ENCODE measurements around the gene PIK3C2B. TPM values are rescaled to one million over a fixed set of nuclear protein-coding genes. Genes with fewer than 3 reads are reported as not detected.
A peak's percentile ranks its signal among the peaks of the same experiment; 100 is the strongest.
"Not testable (repeated sequence)": the region's sequence is repeated elsewhere in the genome, so short reads cannot be mapped to it uniquely, and the experiment has no call there.

Gene PIK3C2B
- total RNA-seq, 1 experiment from 2014 or later: 24.7 TPM

DNA sequence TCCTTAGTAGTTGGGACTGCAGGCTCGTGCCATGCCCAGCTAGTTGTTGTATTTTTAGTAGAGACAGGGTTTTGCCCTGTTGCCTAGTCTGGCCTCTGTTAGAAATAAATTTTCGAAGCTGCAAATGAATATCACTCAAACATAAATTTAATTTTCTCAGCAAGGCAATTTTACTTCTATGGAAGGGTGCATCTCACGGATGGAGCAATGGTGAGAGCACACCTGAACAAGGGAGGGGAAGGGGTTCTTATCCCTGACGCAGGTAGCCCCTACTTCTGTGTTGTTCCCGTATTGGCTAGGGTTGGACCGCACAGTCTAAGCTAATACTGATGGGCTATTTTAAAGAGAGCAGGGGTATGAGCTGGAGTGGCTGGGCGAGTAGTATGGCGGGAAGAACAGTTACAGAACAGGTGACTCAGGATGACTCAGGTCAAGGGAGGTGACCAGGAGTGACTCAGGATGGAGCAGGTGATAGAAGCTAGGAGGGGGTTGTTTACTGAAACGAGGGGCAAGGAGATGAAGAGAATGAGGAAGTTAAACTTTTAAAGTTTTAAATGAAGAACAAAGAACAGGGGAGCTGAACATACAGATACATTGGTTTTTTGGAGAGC, 29.1 kb upstream of the PIK3C2B start:
- Mint-ChIP-seq H3K9me3 (ENCODE audit: unreplicated experiment) (peaks cover 9% of the 10 kb centered on the region), H3K4me3 (ENCODE audit: unreplicated experiment) (no peak overlapping the region), H3K27me3 (ENCODE audit: insufficient read depth, unreplicated experiment) (no peaks in the 10 kb centered on the region), H3K27ac (ENCODE audit: unreplicated experiment) (no peak overlapping the region), H3K36me3 (ENCODE audit: insufficient read depth, unreplicated experiment) (peaks cover 66% of the 10 kb centered on the region), H3K4me1 (ENCODE audit: low read depth, unreplicated experiment) (peaks cover 5% of the 10 kb centered on the region)
- ChIA-PET CTCF (no interaction called here), POLR2A (no interaction called here)
- no peaks in the 10 kb centered on the region for H3K27me3 ChIP-seq (replicated peaks; ENCODE audit: control insufficient read depth, insufficient read depth, low read length)
- H3K36me3 ChIP-seq (ENCODE audit: control insufficient read depth, insufficient read depth, low read length): no peaks in the 10 kb centered on the region; the same call in 1 of the 2 replicates
- H3K4me1 ChIP-seq: 0 out of 2 replicates have a peak, but pooled peaks cover 7% of the 10 kb centered on the region
- DNase-seq: no peak
- TF ChIP-seq, protein P1, sequence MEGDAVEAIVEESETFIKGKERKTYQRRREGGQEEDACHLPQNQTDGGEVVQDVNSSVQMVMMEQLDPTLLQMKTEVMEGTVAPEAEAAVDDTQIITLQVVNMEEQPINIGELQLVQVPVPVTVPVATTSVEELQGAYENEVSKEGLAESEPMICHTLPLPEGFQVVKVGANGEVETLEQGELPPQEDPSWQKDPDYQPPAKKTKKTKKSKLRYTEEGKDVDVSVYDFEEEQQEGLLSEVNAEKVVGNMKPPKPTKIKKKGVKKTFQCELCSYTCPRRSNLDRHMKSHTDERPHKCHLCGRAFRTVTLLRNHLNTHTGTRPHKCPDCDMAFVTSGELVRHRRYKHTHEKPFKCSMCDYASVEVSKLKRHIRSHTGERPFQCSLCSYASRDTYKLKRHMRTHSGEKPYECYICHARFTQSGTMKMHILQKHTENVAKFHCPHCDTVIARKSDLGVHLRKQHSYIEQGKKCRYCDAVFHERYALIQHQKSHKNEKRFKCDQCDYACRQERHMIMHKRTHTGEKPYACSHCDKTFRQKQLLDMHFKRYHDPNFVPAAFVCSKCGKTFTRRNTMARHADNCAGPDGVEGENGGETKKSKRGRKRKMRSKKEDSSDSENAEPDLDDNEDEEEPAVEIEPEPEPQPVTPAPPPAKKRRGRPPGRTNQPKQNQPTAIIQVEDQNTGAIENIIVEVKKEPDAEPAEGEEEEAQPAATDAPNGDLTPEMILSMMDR (IDR thresholded peaks at IDR 0.05; ENCODE audit: insufficient read depth in 1 of 2, low read depth in 1 of 2, low read length in 1 of 2, severe bottlenecking in 1 of 2, unreplicated experiment in 1 of 2): no peak
- H3K4me3 ChIP-seq (ENCODE audit: low read depth, low read length): no peak overlapping the region
- BruUV-seq (replicated peaks): no TSS peak
- intact Hi-C loops (cut with micrococcal nuclease; ENCODE audit: unreplicated experiment): no loop called here
- H3K9me3 ChIP-seq: peaks cover 10% of the 10 kb centered on the region

DNA sequence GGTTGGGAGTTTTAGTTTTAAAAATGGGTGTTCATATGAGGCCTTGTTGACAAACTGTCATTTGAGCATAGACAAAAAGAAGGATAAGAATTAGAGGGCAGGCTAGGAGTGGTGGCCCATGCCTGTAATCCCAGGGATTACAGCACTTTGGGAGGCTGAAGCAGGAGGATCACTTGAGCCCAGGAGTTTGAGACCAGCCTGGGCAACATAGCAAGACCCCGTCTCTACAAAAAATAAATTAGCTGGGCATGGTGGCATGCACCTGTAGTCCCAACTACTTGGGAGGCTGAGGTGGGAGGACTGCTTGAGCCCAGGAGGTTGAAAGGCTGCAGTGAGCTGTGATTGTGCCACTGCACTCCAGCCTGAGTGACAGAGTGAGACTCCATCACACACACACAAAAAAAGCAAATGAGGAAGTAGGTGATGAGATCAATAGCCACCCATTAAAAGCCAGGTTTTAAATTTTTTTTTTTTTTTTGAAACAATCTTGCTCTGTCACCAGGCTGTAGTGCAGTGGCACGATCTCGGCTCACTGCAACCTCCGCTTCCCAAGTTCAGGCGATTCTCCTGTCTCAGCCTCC, 27.4 kb upstream of the PIK3C2B start:
- H3K36me3 ChIP-seq (ENCODE audit: control insufficient read depth, insufficient read depth, low read length): not testable (repeated sequence)

DNA sequence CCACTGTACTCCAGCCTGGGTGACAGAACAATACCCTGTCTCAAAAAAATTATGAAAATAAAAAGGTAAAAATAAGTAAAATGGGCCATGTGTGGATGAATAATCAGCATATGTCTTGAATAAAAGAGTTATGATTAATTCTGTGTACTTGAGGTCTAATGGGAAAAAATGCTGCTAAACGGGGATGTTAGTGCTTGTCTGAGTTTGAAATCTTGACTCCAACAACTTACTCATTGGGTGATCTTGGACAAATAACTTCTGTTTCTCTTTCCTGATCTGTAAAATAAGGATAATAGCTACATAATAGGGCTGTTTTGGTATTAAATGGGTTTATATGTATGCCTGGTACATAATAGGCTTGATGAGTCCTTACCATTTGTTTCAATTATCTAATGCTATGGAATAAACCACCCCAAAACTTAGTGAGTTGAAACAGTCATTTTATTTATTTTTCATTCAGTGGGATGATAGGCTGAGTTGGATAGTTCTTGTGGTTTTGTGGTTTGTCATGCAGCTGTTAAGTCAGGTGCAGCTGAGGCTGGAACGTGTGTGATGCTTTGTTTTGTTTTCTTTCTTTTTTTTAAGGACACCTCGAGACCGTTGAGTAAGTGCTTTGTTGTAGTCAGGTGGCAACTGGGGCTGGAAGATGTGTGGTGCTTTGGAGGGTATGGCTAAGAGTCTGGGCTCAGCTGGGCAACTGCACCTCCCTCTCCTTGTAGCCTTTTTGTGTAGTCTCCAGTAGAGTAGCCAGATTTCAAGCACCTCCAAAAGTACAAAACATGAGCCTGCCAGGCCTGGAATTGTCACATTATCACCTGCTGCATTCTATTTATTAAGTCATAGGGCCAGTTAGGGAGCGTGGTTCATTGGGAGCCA, 26.5 kb upstream of the PIK3C2B start:
- H3K4me3 Mint-ChIP-seq (ENCODE audit: unreplicated experiment): no peak overlapping the region
- peaks cover 10% of the 10 kb centered on the region for H3K9me3 ChIP-seq

More for the DNA sequence above, 27.4 kb upstream of the PIK3C2B start:
- H3K4me3 ChIP-seq (ENCODE audit: low read depth, low read length); BruUV-seq (replicated peaks); H3K4me1 ChIP-seq; H3K27me3 ChIP-seq (replicated peaks; ENCODE audit: control insufficient read depth, insufficient read depth, low read length); H3K9me3 Mint-ChIP-seq (ENCODE audit: unreplicated experiment); intact Hi-C loops (cut with micrococcal nuclease; ENCODE audit: unreplicated experiment); H3K4me3 Mint-ChIP-seq (ENCODE audit: unreplicated experiment); DNase-seq; CTCF ChIA-PET; POLR2A ChIA-PET; H3K27me3 Mint-ChIP-seq (ENCODE audit: insufficient read depth, unreplicated experiment): not testable (repeated sequence)
- peak overlapping the region; percentile 22 for H3K27ac Mint-ChIP-seq (ENCODE audit: unreplicated experiment)
- peaks cover 54% of the 10 kb centered on the region for H3K36me3 Mint-ChIP-seq (ENCODE audit: insufficient read depth, unreplicated experiment)
- H3K9me3 ChIP-seq: peaks cover 10% of the 10 kb centered on the region
- peaks cover 12% of the 10 kb centered on the region for H3K4me1 Mint-ChIP-seq (ENCODE audit: low read depth, unreplicated experiment)

DNA sequence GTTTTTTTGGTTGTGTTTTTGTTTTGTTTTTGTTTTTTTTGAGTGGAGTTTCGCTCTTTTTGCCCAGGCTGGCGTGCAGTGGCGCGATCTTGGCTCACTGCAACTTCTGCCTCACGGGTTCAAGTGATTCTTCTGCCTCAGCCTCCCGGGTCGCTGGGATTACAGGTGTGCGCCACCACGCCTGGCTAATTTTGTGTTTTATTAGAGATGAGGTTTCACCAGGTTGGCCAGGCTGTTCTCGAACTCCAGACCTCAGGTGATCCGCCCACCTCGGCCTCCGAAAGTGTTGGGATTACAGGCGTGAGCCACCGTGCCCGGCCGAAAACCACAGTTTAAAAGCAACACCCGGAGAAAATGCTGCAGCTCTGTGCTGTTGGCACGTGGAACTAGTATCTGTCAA, 22.8 kb upstream of the PIK3C2B start:
- H3K4me3 Mint-ChIP-seq (ENCODE audit: unreplicated experiment); intact Hi-C loops (cut with micrococcal nuclease; ENCODE audit: unreplicated experiment); H3K27me3 ChIP-seq (replicated peaks; ENCODE audit: control insufficient read depth, insufficient read depth, low read length); H3K27ac Mint-ChIP-seq (ENCODE audit: unreplicated experiment); H3K4me1 Mint-ChIP-seq (ENCODE audit: low read depth, unreplicated experiment); H3K9me3 Mint-ChIP-seq (ENCODE audit: unreplicated experiment); BruUV-seq (replicated peaks); H3K4me1 ChIP-seq; H3K9me3 ChIP-seq; H3K36me3 ChIP-seq (ENCODE audit: control insufficient read depth, insufficient read depth, low read length); H3K27me3 Mint-ChIP-seq (ENCODE audit: insufficient read depth, unreplicated experiment); CTCF ChIA-PET; DNase-seq: not testable (repeated sequence)
- H3K36me3 Mint-ChIP-seq (ENCODE audit: insufficient read depth, unreplicated experiment): peaks cover 16% of the 10 kb centered on the region
- peak overlapping the region; percentile 49 for H3K4me3 ChIP-seq (ENCODE audit: low read depth, low read length)
- POLR2A ChIA-PET: interaction anchor here (1.8 kb wide), 1 partner anchor 23 kb away, joined by 13 read pairs; the partner anchor contains the start of gene PIK3C2B

More for the DNA sequence above, 26.5 kb upstream of the PIK3C2B start:
- Mint-ChIP-seq H3K27ac (ENCODE audit: unreplicated experiment) (peak overlapping the region; percentile 22), H3K4me1 (ENCODE audit: low read depth, unreplicated experiment) (peaks cover 12% of the 10 kb centered on the region), H3K36me3 (ENCODE audit: insufficient read depth, unreplicated experiment) (peaks cover 45% of the 10 kb centered on the region), H3K9me3 (ENCODE audit: unreplicated experiment) (peaks cover 9% of the 10 kb centered on the region), H3K27me3 (ENCODE audit: insufficient read depth, unreplicated experiment) (no peaks in the 10 kb centered on the region)
- no peak overlapping the region for H3K4me3 ChIP-seq (ENCODE audit: low read depth, low read length)
- no peak for DNase-seq
- TF ChIP-seq, protein P1 (IDR thresholded peaks at IDR 0.05; ENCODE audit: insufficient read depth in 1 of 2, low read depth in 1 of 2, low read length in 1 of 2, severe bottlenecking in 1 of 2, unreplicated experiment in 1 of 2): no peak
- BruUV-seq (replicated peaks): no TSS peak
- H3K4me1 ChIP-seq: 0 out of 2 replicates have a peak, but pooled peaks cover 7% of the 10 kb centered on the region
- no peaks in the 10 kb centered on the region for H3K36me3 ChIP-seq (ENCODE audit: control insufficient read depth, insufficient read depth, low read length)
- ChIA-PET POLR2A (no interaction called here), CTCF (no interaction called here)
- no peaks in the 10 kb centered on the region for H3K27me3 ChIP-seq (replicated peaks; ENCODE audit: control insufficient read depth, insufficient read depth, low read length)
- intact Hi-C loops (cut with micrococcal nuclease; ENCODE audit: unreplicated experiment): no loop called here
